ENCODE results near the gene ENOX1.

Gene ENOX1

DNA sequence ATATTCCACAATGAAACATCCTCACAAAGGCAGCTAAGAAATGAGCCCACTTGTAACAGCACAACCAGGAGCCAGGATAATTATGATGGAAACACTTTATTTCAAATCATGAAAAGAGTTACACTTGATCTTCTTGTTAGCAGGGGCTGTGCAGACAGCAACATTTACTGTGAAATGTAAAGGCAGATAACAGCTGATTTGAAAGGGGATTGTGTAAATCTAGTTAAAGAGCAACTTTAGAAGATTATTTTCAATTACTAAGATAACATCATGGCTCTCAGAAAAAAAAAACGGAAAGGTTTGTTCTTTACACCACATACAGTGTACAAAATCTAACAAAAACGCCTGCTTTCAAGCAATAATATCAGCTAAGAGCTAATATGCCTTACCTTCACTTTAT is 22.4 kb downstream of the ENOX1 start:
- no peak for TF ChIP-seq ZFP30 (CRISPR knock-in tag; IDR thresholded peaks at IDR 0.05)
- no peak for TF ChIP-seq ZNF70 (CRISPR knock-in tag; IDR thresholded peaks at IDR 0.05)
- no peak for TF ChIP-seq ZC3H10 (CRISPR knock-in tag; IDR thresholded peaks at IDR 0.05)
- TF ChIP-seq OSR1 (CRISPR knock-in tag; IDR thresholded peaks at IDR 0.05) = no peak
- TF ChIP-seq CSDC2 (CRISPR knock-in tag; IDR thresholded peaks at IDR 0.05) = no peak
- TF ChIP-seq ZFP3 (CRISPR knock-in tag; IDR thresholded peaks at IDR 0.05) = no peak
- no peak for TF ChIP-seq TOX (CRISPR knock-in tag; IDR thresholded peaks at IDR 0.05; ENCODE audit: borderline replicate concordance)
- TF ChIP-seq RARB (CRISPR knock-in tag; IDR thresholded peaks at IDR 0.05) = no peak
- TF ChIP-seq ESRRG (CRISPR knock-in tag; IDR thresholded peaks at IDR 0.05) = no peak
- no peak for TF ChIP-seq TCF4 (CRISPR knock-in tag; IDR thresholded peaks at IDR 0.05; ENCODE audit: borderline replicate concordance)
- TF ChIP-seq, protein P1, sequence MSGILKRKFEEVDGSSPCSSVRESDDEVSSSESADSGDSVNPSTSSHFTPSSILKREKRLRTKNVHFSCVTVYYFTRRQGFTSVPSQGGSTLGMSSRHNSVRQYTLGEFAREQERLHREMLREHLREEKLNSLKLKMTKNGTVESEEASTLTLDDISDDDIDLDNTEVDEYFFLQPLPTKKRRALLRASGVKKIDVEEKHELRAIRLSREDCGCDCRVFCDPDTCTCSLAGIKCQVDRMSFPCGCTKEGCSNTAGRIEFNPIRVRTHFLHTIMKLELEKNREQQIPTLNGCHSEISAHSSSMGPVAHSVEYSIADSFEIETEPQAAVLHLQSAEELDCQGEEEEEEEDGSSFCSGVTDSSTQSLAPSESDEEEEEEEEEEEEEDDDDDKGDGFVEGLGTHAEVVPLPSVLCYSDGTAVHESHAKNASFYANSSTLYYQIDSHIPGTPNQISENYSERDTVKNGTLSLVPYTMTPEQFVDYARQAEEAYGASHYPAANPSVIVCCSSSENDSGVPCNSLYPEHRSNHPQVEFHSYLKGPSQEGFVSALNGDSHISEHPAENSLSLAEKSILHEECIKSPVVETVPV (CRISPR knock-in tag; IDR thresholded peaks at IDR 0.05) = no peak
- TF ChIP-seq, protein P2, sequence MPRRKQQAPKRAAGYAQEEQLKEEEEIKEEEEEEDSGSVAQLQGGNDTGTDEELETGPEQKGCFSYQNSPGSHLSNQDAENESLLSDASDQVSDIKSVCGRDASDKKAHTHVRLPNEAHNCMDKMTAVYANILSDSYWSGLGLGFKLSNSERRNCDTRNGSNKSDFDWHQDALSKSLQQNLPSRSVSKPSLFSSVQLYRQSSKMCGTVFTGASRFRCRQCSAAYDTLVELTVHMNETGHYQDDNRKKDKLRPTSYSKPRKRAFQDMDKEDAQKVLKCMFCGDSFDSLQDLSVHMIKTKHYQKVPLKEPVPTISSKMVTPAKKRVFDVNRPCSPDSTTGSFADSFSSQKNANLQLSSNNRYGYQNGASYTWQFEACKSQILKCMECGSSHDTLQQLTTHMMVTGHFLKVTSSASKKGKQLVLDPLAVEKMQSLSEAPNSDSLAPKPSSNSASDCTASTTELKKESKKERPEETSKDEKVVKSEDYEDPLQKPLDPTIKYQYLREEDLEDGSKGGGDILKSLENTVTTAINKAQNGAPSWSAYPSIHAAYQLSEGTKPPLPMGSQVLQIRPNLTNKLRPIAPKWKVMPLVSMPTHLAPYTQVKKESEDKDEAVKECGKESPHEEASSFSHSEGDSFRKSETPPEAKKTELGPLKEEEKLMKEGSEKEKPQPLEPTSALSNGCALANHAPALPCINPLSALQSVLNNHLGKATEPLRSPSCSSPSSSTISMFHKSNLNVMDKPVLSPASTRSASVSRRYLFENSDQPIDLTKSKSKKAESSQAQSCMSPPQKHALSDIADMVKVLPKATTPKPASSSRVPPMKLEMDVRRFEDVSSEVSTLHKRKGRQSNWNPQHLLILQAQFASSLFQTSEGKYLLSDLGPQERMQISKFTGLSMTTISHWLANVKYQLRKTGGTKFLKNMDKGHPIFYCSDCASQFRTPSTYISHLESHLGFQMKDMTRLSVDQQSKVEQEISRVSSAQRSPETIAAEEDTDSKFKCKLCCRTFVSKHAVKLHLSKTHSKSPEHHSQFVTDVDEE (CRISPR knock-in tag; IDR thresholded peaks at IDR 0.05) = no peak
- TF ChIP-seq SNAI2 (CRISPR knock-in tag; IDR thresholded peaks at IDR 0.05) = no peak
- TF ChIP-seq, protein P3, sequence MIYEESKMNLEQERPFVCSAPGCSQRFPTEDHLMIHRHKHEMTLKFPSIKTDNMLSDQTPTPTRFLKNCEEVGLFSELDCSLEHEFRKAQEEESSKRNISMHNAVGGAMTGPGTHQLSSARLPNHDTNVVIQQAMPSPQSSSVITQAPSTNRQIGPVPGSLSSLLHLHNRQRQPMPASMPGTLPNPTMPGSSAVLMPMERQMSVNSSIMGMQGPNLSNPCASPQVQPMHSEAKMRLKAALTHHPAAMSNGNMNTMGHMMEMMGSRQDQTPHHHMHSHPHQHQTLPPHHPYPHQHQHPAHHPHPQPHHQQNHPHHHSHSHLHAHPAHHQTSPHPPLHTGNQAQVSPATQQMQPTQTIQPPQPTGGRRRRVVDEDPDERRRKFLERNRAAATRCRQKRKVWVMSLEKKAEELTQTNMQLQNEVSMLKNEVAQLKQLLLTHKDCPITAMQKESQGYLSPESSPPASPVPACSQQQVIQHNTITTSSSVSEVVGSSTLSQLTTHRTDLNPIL (CRISPR knock-in tag; IDR thresholded peaks at IDR 0.05; ENCODE audit: low read depth) = no peak
- TF ChIP-seq, protein P4, sequence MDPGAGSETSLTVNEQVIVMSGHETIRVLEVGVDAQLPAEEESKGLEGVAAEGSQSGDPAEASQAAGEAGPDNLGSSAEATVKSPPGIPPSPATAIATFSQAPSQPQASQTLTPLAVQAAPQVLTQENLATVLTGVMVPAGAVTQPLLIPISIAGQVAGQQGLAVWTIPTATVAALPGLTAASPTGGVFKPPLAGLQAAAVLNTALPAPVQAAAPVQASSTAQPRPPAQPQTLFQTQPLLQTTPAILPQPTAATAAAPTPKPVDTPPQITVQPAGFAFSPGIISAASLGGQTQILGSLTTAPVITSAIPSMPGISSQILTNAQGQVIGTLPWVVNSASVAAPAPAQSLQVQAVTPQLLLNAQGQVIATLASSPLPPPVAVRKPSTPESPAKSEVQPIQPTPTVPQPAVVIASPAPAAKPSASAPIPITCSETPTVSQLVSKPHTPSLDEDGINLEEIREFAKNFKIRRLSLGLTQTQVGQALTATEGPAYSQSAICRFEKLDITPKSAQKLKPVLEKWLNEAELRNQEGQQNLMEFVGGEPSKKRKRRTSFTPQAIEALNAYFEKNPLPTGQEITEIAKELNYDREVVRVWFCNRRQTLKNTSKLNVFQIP (CRISPR knock-in tag; IDR thresholded peaks at IDR 0.05; ENCODE audit: borderline replicate concordance, low read depth) = no peak
- TF ChIP-seq GLIS3 (CRISPR knock-in tag; IDR thresholded peaks at IDR 0.05) = no peak
- no peak for TF ChIP-seq PPARA (CRISPR knock-in tag; IDR thresholded peaks at IDR 0.05; ENCODE audit: borderline replicate concordance)
- TF ChIP-seq ZNF8 (CRISPR knock-in tag; IDR thresholded peaks at IDR 0.05) = no peak
- no peak for TF ChIP-seq BACH2 (CRISPR knock-in tag; IDR thresholded peaks at IDR 0.05; ENCODE audit: borderline replicate concordance)
- no peak for ATAC-seq

DNA sequence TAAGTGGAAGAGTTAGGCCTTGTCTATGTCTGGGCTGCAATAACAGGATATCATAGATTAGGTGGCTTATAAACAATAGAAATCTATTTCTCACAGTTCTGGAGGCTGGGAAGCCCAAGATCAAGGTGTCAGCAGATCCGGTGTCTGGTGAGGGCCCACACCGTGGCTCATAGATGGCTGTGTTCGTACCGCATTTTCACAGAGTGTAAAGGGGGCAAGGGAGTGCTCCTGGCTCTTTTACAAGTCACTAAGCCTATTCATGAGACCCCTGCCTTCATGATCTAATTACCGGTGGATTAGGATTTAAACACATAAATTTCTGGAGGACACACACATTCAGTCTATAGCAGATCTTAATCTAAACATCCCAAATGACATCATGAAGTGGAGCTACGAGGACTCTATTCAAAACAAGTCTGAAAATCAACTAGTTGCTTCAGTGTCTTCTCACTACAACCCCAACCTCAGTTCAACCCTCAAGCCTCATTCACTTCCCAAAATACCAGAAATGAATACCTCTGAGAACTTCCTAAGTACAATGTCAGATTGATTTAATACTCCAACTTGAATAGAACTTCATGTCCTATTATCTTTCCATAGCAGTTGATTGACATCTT is 23.5 kb downstream of the ENOX1 start:
- TF ChIP-seq RARB (CRISPR knock-in tag; IDR thresholded peaks at IDR 0.05) (no peak), ZNF70 (CRISPR knock-in tag; IDR thresholded peaks at IDR 0.05) (no peak), ZC3H10 (CRISPR knock-in tag; IDR thresholded peaks at IDR 0.05) (no peak), TOX (CRISPR knock-in tag; IDR thresholded peaks at IDR 0.05; ENCODE audit: borderline replicate concordance) (no peak), ZNF565 (CRISPR knock-in tag; conservative IDR thresholded peaks at IDR 0.05; ENCODE audit: low read depth) (no peak), ZFP30 (CRISPR knock-in tag; IDR thresholded peaks at IDR 0.05) (no peak), BACH2 (CRISPR knock-in tag; IDR thresholded peaks at IDR 0.05; ENCODE audit: borderline replicate concordance) (no peak), PPARA (CRISPR knock-in tag; IDR thresholded peaks at IDR 0.05; ENCODE audit: borderline replicate concordance) (no peak), CSDC2 (CRISPR knock-in tag; IDR thresholded peaks at IDR 0.05) (no peak), ZFP3 (CRISPR knock-in tag; IDR thresholded peaks at IDR 0.05) (no peak), SNAI2 (CRISPR knock-in tag; IDR thresholded peaks at IDR 0.05) (no peak), ISL1 (CRISPR knock-in tag; IDR thresholded peaks at IDR 0.05) (no peak), ARNTL (CRISPR knock-in tag; IDR thresholded peaks at IDR 0.05; ENCODE audit: borderline replicate concordance, low read depth) (no peak), ZNF8 (CRISPR knock-in tag; IDR thresholded peaks at IDR 0.05) (no peak), OSR1 (CRISPR knock-in tag; IDR thresholded peaks at IDR 0.05) (no peak)
- TF ChIP-seq, protein P2 (CRISPR knock-in tag; IDR thresholded peaks at IDR 0.05) = no peak
- TF ChIP-seq, protein P4 (CRISPR knock-in tag; IDR thresholded peaks at IDR 0.05; ENCODE audit: borderline replicate concordance, low read depth) = no peak
- TF ChIP-seq, protein P5, sequence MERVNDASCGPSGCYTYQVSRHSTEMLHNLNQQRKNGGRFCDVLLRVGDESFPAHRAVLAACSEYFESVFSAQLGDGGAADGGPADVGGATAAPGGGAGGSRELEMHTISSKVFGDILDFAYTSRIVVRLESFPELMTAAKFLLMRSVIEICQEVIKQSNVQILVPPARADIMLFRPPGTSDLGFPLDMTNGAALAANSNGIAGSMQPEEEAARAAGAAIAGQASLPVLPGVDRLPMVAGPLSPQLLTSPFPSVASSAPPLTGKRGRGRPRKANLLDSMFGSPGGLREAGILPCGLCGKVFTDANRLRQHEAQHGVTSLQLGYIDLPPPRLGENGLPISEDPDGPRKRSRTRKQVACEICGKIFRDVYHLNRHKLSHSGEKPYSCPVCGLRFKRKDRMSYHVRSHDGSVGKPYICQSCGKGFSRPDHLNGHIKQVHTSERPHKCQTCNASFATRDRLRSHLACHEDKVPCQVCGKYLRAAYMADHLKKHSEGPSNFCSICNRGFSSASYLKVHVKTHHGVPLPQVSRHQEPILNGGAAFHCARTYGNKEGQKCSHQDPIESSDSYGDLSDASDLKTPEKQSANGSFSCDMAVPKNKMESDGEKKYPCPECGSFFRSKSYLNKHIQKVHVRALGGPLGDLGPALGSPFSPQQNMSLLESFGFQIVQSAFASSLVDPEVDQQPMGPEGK (CRISPR knock-in tag; IDR thresholded peaks at IDR 0.05; ENCODE audit: borderline replicate concordance) = no peak
- TF ChIP-seq, protein P3 (CRISPR knock-in tag; IDR thresholded peaks at IDR 0.05; ENCODE audit: low read depth) = no peak
- ATAC-seq = no peak
